K562 (cell line): Measurements from ENCODE around the gene KCNC4. TPM values are rescaled to one million over a fixed set of nuclear protein-coding genes. Genes with fewer than 3 reads are reported as not detected.

Source experiments
- BRD4 ChIP-seq: fragments of 200-600 bp; sonication (generic); IDR thresholded peaks from 2 replicates; pipeline ENCODE4 v1.6.1; 2017; ENCODE audit warnings: inconsistent platforms
- CCAR2 ChIP-seq: fragments of 200-400 bp; formaldehyde crosslinking; IDR thresholded peaks from 2 replicates; pipeline ENCODE4 v1.6.1; 2017; ENCODE audit warnings: mild to moderate bottlenecking, low read depth, low read length
- COPS2 ChIP-seq: fragments of 450-650 bp; conservative IDR thresholded peaks from 2 replicates; pipeline ENCODE4 v1.6.1; 2016; ENCODE audit warnings: mild to moderate bottlenecking, moderate library complexity
- CTBP1 ChIP-seq: fragments of 450-650 bp; IDR thresholded peaks from 2 replicates; pipeline ENCODE4 v1.6.1; 2016; ENCODE audit warnings: borderline replicate concordance
- HIVEP1 ChIP-seq: fragments of 250-450 bp; sonication (Bioruptor Pico); IDR thresholded peaks from 2 replicates; pipeline ENCODE4 v1.4.0; 2020; ENCODE audit warnings: mild to moderate bottlenecking
- MAFF ChIP-seq: IDR thresholded peaks from 2 replicates; pipeline ENCODE4 v1.6.1; 2012; ENCODE audit warnings: low read length, improper control_type of control experiment
- POLR2AphosphoS5 ChIP-seq: IDR thresholded peaks from 2 replicates; pipeline ENCODE4 v1.6.1; 2011; ENCODE audit warnings: mild to moderate bottlenecking, low read depth, low read length, moderate library complexity; ENCODE audit not compliant: control insufficient read depth, insufficient read depth
- POLR2B ChIP-seq: fragments of 450-650 bp; IDR thresholded peaks from 2 replicates; pipeline ENCODE4 v1.6.1; 2018; ENCODE audit warnings: low read depth; ENCODE audit not compliant: partially characterized antibody
- SAFB2 ChIP-seq: fragments of 200-400 bp; formaldehyde crosslinking; IDR thresholded peaks from 2 replicates; pipeline ENCODE4 v1.6.1; 2018; ENCODE audit warnings: borderline replicate concordance, low read length, low read depth, moderate library complexity; ENCODE audit not compliant: severe bottlenecking
- SAP30 ChIP-seq: fragments of 200-600 bp; sonication (generic); IDR thresholded peaks from 2 replicates; pipeline ENCODE4 v1.6.1; 2012; ENCODE audit warnings: borderline replicate concordance, low read depth, mild to moderate bottlenecking, moderate library complexity, low read length, control low read depth, inconsistent platforms; ENCODE audit not compliant: insufficient read depth, poor library complexity, severe bottlenecking
- SIX5 ChIP-seq, 2 experiments: IDR thresholded peaks; 2 replicates each; pipeline ENCODE4 v1.6.1; 2011; ENCODE audit warnings: low read length in 2 of 2, borderline replicate concordance in 1 of 2, low read depth in 1 of 2, mild to moderate bottlenecking in 1 of 2, moderate library complexity in 1 of 2; ENCODE audit not compliant: insufficient read depth in 1 of 2
- SRSF1 ChIP-seq: fragments of 200-400 bp; formaldehyde crosslinking; IDR thresholded peaks from 2 replicates; pipeline ENCODE4 v1.6.1; 2017; ENCODE audit warnings: mild to moderate bottlenecking, low read depth, low read length, moderate library complexity
- ZNF644 ChIP-seq: fragments of 200-800 bp; sonication (Bioruptor generic); IDR thresholded peaks from 2 replicates; pipeline ENCODE4 v1.6.1; 2016; ENCODE audit warnings: low read depth, missing genetic modification characterization, missing compliant biosample characterization
- ZNF764 ChIP-seq: fragments of 250-450 bp; sonication (Bioruptor Pico); IDR thresholded peaks from 2 replicates; pipeline ENCODE4 v1.4.0; 2020; ENCODE audit warnings: low read depth, mild to moderate bottlenecking, moderate library complexity
- polyA plus RNA-seq, 8 experiments: library from polyadenylated mRNA; depleted of rRNA in 4 of 8; stranded (reverse) in 5 of 8; unstranded in 3 of 8; fragments of >200 nt; fragmentation: Nextera tagmentation in 2 of 8; fragmentation: Illumina TruSeq in 1 of 8; extraction: Ambion mirVana in 2 of 8; extraction: Trizol in 1 of 8; gene quantifications; 2 replicates each; pipeline versions ENCODE4 v1.2.1 to v1.2.3, GENCODE V29; 2011 to 2014; ENCODE audit warnings: inconsistent platforms in 1 of 8, missing spikeins in 1 of 8
- total RNA-seq, 7 experiments: library from RNA; depleted of rRNA in 6 of 7; stranded (reverse); fragments of >200 nt in 6 of 7; fragmentation: Illumina TruSeq in 2 of 7; extraction: Trizol in 2 of 7; gene quantifications; 2 replicates each; pipeline versions ENCODE4 v1.2.1 to v1.2.3, GENCODE V29; 2011 to 2021; ENCODE audit warnings: low replicate concordance in 1 of 7
- TF ChIP-seq, protein P1 (sequence below): fragments of 150-350 bp; IDR thresholded peaks from 2 replicates; pipeline ENCODE4 v1.6.1; 2014; ENCODE audit warnings: low read depth, mild to moderate bottlenecking, low read length, borderline replicate concordance
- TF ChIP-seq, protein P2 (sequence below): sonication (generic); formaldehyde crosslinking; IDR thresholded peaks from 2 replicates; pipeline ENCODE4 v1.9.0; 2022; ENCODE audit warnings: mild to moderate bottlenecking, missing genetic modification reagents
- TF ChIP-seq, protein P3 (sequence below): fragments of 250-450 bp; sonication (Bioruptor Pico); IDR thresholded peaks from 2 replicates; pipeline ENCODE4 v1.4.0; 2020
- TF ChIP-seq, protein P4 (sequence below), 2 experiments: IDR thresholded peaks; 2 replicates each; pipeline ENCODE4 v1.6.1; 2012; ENCODE audit warnings: improper control_type of control experiment in 2 of 2, low read depth in 2 of 2, low read length in 2 of 2, borderline replicate concordance in 1 of 2

Gene KCNC4
- total and polyA plus RNA-seq, 9 of the 15 experiments (the other 6 are each of a cell fraction or from before 2014, with no cell fraction given) = 0.07 to 1.8 (median 0.73) TPM

DNA sequence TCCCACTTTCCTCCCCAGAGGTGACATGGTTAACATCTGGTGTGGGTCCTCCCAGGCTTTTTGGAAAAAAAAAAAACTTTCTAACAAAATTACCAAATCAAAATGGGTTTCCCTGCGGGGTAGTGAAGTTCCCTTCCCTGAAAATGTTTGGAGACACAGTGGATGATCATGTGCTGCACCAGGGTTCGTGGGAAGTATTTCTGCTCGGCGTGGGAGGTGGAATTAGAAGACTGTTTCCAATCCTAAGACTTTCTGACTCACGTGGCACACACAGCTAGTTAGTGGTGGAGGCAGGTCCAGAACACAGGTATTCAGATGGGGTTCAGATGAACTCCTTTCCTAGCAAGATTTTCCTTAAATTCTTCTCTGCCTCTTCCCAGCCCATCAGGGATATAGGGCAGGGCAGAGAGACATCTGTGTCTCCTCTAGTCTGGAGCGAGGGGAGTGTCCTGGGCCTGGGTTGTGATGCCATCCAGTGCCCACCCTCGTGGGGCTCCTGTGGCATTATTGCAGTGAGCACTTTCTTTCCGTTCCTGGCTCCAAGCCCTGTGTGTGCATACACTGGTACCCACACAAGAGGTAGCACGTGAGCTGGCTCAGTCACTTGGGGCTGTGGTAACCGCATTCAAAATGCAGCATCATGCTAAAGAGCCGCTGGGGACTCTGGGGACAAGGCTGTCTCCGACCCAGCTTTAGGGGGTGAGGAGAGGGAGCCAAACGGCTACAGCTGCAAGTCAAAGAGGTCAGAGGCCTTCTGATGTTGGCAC lies 27.5 kb downstream of the KCNC4 start (continued):
- TF ChIP-seq MAFF = peak; percentile 6; the same call in 1 of the 2 replicates
- TF ChIP-seq POLR2AphosphoS5 = no peak
- TF ChIP-seq COPS2 = no peak
- TF ChIP-seq CCAR2 = no peak
- TF ChIP-seq, protein P1, sequence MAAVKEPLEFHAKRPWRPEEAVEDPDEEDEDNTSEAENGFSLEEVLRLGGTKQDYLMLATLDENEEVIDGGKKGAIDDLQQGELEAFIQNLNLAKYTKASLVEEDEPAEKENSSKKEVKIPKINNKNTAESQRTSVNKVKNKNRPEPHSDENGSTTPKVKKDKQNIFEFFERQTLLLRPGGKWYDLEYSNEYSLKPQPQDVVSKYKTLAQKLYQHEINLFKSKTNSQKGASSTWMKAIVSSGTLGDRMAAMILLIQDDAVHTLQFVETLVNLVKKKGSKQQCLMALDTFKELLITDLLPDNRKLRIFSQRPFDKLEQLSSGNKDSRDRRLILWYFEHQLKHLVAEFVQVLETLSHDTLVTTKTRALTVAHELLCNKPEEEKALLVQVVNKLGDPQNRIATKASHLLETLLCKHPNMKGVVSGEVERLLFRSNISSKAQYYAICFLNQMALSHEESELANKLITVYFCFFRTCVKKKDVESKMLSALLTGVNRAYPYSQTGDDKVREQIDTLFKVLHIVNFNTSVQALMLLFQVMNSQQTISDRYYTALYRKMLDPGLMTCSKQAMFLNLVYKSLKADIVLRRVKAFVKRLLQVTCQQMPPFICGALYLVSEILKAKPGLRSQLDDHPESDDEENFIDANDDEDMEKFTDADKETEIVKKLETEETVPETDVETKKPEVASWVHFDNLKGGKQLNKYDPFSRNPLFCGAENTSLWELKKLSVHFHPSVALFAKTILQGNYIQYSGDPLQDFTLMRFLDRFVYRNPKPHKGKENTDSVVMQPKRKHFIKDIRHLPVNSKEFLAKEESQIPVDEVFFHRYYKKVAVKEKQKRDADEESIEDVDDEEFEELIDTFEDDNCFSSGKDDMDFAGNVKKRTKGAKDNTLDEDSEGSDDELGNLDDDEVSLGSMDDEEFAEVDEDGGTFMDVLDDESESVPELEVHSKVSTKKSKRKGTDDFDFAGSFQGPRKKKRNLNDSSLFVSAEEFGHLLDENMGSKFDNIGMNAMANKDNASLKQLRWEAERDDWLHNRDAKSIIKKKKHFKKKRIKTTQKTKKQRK = no peak
- TF ChIP-seq, protein P2, sequence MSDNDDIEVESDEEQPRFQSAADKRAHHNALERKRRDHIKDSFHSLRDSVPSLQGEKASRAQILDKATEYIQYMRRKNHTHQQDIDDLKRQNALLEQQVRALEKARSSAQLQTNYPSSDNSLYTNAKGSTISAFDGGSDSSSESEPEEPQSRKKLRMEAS (CRISPR knock-in tag) = peak; percentile 48
- TF ChIP-seq, protein P3, sequence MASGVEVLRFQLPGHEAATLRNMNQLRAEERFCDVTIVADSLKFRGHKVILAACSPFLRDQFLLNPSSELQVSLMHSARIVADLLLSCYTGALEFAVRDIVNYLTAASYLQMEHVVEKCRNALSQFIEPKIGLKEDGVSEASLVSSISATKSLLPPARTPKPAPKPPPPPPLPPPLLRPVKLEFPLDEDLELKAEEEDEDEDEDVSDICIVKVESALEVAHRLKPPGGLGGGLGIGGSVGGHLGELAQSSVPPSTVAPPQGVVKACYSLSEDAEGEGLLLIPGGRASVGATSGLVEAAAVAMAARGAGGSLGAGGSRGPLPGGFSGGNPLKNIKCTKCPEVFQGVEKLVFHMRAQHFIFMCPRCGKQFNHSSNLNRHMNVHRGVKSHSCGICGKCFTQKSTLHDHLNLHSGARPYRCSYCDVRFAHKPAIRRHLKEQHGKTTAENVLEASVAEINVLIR (CRISPR knock-in tag) = no peak
- no peak for TF ChIP-seq BRD4
- TF ChIP-seq, protein P4, sequence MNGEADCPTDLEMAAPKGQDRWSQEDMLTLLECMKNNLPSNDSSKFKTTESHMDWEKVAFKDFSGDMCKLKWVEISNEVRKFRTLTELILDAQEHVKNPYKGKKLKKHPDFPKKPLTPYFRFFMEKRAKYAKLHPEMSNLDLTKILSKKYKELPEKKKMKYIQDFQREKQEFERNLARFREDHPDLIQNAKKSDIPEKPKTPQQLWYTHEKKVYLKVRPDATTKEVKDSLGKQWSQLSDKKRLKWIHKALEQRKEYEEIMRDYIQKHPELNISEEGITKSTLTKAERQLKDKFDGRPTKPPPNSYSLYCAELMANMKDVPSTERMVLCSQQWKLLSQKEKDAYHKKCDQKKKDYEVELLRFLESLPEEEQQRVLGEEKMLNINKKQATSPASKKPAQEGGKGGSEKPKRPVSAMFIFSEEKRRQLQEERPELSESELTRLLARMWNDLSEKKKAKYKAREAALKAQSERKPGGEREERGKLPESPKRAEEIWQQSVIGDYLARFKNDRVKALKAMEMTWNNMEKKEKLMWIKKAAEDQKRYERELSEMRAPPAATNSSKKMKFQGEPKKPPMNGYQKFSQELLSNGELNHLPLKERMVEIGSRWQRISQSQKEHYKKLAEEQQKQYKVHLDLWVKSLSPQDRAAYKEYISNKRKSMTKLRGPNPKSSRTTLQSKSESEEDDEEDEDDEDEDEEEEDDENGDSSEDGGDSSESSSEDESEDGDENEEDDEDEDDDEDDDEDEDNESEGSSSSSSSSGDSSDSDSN (IDR thresholded peaks at IDR 0.05; ENCODE audit: borderline replicate concordance in 1 of 2, low read depth in 2 of 2, low read length in 2 of 2) = no peak
- TF ChIP-seq HIVEP1 (CRISPR knock-in tag) = no peak
- no peak for TF ChIP-seq ZNF764 (CRISPR knock-in tag)
- no peak for TF ChIP-seq CTBP1
- no peak for TF ChIP-seq POLR2B
- TF ChIP-seq SRSF1 = no peak
- TF ChIP-seq SIX5 (IDR thresholded peaks at IDR 0.05; ENCODE audit: borderline replicate concordance in 1 of 2, insufficient read depth in 1 of 2, low read depth in 1 of 2, low read length in 2 of 2) = no peak
- TF ChIP-seq SAP30 = no peak
- no peak for TF ChIP-seq SAFB2
- TF ChIP-seq ZNF644 (tag) = no peak
